ENCODE data around the gene SDF4.

Gene SDF4

GRCh38 chr1:1231400-1232207 lies at the start of gene SDF4 (continued):
- TF ChIP-seq ZFHX2 (tag by site-specific recombination; conservative IDR thresholded peaks at IDR 0.05) (peak; percentile 56; the same call in 1 of the 2 replicates), ZNF488 (tag by site-specific recombination; IDR thresholded peaks at IDR 0.05) (no peak), ZNF211 (tag by site-specific recombination; IDR thresholded peaks at IDR 0.05; ENCODE audit: low read depth) (no peak), ZSCAN16 (tag by site-specific recombination; IDR thresholded peaks at IDR 0.05) (no peak), SP2 (tag by site-specific recombination; IDR thresholded peaks at IDR 0.05) (peak; percentile 86), ZNF175 (tag by site-specific recombination; IDR thresholded peaks at IDR 0.05) (no peak), ZNF513 (tag by site-specific recombination; IDR thresholded peaks at IDR 0.05) (no peak), ZNF623 (tag by site-specific recombination; IDR thresholded peaks at IDR 0.05) (no peak), ZNF391 (tag by site-specific recombination; IDR thresholded peaks at IDR 0.05; ENCODE audit: borderline replicate concordance, low read depth) (peak; percentile 74; the same call in 1 of the 2 replicates), ZNF792 (tag by site-specific recombination; IDR thresholded peaks at IDR 0.05) (no peak), ZNF629 (tag by site-specific recombination; IDR thresholded peaks at IDR 0.05) (peak; percentile 44; the same call in 1 of the 2 replicates), ZNF660 (tag by site-specific recombination; IDR thresholded peaks at IDR 0.05) (peak; percentile 57), ZNF610 (tag by site-specific recombination; IDR thresholded peaks at IDR 0.05; ENCODE audit: borderline replicate concordance) (no peak), ZNF239 (tag by site-specific recombination; IDR thresholded peaks at IDR 0.05) (no peak), ZNF658 (tag by site-specific recombination; IDR thresholded peaks at IDR 0.05) (no peak), RBAK (tag by site-specific recombination; IDR thresholded peaks at IDR 0.05) (no peak), ZFP41 (tag by site-specific recombination; IDR thresholded peaks at IDR 0.05; ENCODE audit: borderline replicate concordance) (no peak), ZNF555 (tag by site-specific recombination; conservative IDR thresholded peaks at IDR 0.05) (no peak)
- TF ChIP-seq, protein P1, sequence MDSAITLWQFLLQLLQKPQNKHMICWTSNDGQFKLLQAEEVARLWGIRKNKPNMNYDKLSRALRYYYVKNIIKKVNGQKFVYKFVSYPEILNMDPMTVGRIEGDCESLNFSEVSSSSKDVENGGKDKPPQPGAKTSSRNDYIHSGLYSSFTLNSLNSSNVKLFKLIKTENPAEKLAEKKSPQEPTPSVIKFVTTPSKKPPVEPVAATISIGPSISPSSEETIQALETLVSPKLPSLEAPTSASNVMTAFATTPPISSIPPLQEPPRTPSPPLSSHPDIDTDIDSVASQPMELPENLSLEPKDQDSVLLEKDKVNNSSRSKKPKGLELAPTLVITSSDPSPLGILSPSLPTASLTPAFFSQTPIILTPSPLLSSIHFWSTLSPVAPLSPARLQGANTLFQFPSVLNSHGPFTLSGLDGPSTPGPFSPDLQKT (IDR thresholded peaks at IDR 0.05; ENCODE audit: borderline replicate concordance, low read depth, low read length) = peak; percentile 75; the same call in 1 of the 2 replicates
- TF ChIP-seq, protein P2, sequence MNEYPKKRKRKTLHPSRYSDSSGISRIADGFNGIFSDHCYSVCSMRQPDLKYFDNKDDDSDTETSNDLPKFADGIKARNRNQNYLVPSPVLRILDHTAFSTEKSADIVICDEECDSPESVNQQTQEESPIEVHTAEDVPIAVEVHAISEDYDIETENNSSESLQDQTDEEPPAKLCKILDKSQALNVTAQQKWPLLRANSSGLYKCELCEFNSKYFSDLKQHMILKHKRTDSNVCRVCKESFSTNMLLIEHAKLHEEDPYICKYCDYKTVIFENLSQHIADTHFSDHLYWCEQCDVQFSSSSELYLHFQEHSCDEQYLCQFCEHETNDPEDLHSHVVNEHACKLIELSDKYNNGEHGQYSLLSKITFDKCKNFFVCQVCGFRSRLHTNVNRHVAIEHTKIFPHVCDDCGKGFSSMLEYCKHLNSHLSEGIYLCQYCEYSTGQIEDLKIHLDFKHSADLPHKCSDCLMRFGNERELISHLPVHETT (tag by site-specific recombination; IDR thresholded peaks at IDR 0.05) = no peak
- TF ChIP-seq, protein P3, sequence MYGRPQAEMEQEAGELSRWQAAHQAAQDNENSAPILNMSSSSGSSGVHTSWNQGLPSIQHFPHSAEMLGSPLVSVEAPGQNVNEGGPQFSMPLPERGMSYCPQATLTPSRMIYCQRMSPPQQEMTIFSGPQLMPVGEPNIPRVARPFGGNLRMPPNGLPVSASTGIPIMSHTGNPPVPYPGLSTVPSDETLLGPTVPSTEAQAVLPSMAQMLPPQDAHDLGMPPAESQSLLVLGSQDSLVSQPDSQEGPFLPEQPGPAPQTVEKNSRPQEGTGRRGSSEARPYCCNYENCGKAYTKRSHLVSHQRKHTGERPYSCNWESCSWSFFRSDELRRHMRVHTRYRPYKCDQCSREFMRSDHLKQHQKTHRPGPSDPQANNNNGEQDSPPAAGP (tag by site-specific recombination; IDR thresholded peaks at IDR 0.05) = no peak
- TF ChIP-seq, protein P4, sequence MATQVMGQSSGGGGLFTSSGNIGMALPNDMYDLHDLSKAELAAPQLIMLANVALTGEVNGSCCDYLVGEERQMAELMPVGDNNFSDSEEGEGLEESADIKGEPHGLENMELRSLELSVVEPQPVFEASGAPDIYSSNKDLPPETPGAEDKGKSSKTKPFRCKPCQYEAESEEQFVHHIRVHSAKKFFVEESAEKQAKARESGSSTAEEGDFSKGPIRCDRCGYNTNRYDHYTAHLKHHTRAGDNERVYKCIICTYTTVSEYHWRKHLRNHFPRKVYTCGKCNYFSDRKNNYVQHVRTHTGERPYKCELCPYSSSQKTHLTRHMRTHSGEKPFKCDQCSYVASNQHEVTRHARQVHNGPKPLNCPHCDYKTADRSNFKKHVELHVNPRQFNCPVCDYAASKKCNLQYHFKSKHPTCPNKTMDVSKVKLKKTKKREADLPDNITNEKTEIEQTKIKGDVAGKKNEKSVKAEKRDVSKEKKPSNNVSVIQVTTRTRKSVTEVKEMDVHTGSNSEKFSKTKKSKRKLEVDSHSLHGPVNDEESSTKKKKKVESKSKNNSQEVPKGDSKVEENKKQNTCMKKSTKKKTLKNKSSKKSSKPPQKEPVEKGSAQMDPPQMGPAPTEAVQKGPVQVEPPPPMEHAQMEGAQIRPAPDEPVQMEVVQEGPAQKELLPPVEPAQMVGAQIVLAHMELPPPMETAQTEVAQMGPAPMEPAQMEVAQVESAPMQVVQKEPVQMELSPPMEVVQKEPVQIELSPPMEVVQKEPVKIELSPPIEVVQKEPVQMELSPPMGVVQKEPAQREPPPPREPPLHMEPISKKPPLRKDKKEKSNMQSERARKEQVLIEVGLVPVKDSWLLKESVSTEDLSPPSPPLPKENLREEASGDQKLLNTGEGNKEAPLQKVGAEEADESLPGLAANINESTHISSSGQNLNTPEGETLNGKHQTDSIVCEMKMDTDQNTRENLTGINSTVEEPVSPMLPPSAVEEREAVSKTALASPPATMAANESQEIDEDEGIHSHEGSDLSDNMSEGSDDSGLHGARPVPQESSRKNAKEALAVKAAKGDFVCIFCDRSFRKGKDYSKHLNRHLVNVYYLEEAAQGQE (tag by site-specific recombination; IDR thresholded peaks at IDR 0.05) = no peak
- TF ChIP-seq, protein P5, sequence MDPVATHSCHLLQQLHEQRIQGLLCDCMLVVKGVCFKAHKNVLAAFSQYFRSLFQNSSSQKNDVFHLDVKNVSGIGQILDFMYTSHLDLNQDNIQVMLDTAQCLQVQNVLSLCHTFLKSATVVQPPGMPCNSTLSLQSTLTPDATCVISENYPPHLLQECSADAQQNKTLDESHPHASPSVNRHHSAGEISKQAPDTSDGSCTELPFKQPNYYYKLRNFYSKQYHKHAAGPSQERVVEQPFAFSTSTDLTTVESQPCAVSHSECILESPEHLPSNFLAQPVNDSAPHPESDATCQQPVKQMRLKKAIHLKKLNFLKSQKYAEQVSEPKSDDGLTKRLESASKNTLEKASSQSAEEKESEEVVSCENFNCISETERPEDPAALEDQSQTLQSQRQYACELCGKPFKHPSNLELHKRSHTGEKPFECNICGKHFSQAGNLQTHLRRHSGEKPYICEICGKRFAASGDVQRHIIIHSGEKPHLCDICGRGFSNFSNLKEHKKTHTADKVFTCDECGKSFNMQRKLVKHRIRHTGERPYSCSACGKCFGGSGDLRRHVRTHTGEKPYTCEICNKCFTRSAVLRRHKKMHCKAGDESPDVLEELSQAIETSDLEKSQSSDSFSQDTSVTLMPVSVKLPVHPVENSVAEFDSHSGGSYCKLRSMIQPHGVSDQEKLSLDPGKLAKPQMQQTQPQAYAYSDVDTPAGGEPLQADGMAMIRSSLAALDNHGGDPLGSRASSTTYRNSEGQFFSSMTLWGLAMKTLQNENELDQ (tag by site-specific recombination; IDR thresholded peaks at IDR 0.05; ENCODE audit: low read depth) = no peak
